GM18519 (cell line): Measurements from ENCODE around the gene NEK1.
"Not testable (repeated sequence)": the region's sequence is repeated elsewhere in the genome, so short reads cannot be mapped to it uniquely, and the experiment has no call there.

ENCODE experiments used
- ATAC-seq: cut with Tn5 transposase; IDR thresholded peaks from one replicate; pipeline ENCODE4 v1.9.1; 2021; ENCODE audit warnings: mild to moderate bottlenecking, moderate library complexity; ENCODE audit not compliant: unreplicated experiment, low FRiP score

NEK1 gene

DNA sequence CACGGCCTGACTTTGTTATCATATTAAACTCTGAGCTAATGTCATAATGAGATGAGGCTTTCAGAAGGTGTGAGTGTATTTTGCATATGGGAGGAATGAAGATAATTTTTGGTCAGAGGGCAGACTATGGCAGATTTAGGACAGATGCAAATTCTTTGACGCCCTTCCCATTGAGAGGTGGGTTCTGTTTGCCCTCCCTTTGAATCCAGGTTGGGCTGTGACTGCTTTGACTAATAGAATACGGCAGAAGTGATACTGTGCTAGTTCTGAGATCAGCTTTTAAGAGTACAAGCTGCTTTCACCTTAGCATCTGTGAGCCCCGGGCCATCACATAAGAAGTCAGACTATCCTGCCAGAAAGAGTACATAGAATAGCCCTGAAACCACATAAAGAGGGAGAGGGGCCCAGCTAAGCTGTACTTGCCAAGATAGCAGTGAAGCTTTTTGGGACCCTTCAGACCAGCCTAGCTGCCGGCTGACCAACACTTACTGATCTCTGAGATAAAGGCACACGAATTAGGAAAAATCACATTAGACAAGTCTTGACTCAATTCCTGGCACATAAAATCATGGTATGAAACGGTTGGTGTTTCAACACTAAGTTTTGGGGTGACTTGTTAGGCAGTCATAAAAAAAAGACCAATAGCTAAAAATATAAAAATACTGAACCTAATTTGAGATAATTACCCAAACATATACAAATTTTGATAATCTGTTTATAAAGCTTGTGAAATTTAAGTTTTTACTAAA, 174.9 kb downstream of the NEK1 start:
- ATAC-seq: peak; percentile 86

DNA sequence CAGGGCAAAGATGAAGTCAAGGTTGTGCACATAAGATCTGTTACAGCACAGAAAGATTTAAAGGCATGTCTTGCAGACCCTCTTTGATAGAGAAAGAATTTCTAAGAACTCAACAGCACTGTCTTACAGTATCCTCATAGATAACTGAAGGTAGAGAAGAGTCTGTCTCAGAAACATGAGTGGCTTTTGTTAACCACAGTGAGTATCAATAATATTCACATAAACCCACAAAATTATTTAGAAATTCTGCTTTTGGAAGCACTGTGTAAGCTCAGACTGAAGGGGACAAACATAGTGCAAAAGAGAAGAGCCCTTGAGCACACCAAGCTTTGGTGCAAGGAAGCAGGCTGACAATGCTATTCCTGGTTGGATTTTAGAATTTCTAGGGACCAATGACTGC, 175.6 kb downstream of the NEK1 start:
- ATAC-seq: no peak

DNA sequence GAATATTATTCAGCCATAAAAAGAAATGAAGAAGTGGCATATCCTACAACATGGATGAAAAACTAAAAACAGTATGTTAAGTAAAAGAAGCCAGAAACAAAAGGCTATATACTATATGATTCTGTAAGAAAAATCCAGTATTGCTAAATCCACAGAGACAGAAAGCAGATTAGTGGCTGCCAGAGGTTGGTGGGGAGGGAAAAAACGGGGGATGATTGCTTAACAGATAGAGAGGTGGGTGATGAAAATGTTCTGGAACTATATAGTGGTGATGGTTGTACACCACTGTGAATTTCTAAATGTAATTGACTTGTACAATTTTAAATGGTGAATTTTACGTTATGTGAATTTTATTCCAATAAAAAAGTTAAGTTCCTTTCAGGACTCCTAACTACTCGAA, 184.0 kb downstream of the NEK1 start:
- ATAC-seq: no peak

DNA sequence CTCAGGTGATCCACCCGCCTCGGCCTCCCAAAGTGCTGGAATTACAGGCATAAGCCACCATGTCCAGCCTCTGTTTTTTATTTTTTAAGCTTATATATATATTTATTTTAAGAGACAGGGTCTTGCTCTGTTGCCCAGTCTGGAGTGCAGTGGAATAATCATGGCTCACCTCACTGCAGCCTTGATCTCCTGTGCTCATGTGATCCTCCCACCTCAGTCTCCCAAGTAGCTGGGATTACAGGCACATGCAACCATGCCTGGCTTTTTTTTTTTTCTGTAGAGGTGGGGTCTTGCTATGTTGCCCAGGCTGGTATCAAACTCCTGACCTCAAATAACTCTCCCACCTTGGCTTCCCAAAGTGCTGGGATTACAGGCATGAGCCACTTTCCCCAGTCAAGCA, 184.7 kb downstream of the NEK1 start:
- not testable (repeated sequence) for ATAC-seq

DNA sequence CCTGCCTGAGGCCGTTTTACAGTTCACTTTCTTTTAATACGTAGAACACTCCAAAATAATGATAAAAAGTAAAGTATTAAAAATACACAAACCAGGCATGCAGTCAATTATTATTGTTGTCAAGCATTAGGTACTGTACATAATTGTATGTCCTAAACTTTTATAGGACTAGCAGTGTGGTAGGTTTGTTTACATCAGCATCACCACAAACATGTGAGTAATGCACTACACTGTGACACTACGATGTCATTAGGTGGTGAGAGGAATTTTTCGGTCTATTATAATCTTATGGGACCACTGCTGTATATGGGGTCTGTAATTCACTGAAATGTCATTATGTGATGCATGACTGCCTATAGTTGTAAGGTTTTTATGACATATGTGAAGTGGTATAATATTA, 192.1 kb downstream of the NEK1 start:
- ATAC-seq: no peak

DNA sequence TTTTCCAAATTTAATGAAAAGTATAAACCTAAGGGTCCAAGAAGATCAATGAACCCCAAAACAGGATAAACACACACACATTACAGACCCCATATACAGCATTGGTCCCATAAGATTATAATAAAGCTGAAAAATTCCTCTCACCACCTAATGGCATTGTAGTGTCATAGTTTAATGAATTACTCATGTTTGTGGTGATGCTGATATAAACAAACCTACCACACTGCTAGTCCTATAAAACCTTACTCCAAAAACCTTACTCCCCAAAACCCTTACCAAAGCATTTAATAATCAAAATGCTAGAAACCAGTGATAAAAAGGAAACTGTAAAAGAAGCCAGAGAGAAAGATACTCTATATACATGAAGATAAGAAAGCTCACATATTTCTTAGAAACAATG, 193.5 kb downstream of the NEK1 start:
- ATAC-seq: no peak

DNA sequence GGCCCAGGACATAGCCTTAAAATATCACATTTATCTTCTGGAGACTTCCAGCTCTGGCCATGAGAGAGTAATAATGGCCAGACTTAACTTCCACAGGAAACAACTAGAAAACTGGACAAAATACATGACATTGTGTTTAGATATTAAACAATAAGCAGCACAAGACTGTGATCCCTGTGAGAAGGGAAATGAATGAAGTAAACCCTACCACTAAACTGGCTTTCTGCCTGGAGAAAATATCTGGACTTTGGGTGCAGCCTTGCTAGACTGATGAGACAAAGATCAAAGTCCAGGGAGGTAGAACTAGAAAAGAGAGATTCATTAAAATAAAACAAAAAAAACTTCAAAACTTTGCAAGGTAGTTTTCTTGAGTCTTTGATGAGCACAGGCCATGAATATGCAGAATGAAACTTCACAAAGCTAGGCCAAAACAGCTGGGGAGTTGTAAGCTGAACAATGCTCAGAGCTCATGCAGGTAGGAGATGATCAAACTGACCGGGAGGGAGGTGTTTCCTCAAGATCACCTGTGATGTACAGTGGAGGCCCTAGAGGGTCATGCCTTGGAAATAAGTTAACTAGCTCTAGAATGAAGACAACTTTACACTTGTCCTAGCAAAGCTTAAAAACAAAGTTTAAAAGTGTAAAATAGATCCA, 194.6 kb downstream of the NEK1 start:
- ATAC-seq: no peak

DNA sequence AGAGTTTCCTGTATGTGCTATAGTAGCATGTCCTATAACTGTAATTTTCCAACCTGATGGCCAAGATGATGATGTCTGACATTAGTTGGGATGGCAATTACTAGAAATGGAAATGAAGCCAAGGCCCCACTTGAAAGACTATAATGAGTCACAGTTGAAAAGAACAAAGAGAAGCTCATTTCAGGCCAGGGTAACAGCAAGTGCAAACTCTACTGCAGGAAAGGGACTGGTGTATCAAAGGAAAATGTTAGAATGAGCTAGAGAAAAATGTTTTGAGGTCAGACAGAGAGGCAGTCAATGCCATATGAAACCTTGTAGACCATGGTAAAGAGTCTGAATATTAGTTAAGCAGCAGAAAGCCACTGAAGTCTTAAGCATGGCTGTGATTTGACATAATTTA, 195.4 kb downstream of the NEK1 start:
- ATAC-seq: peak; percentile 66

DNA sequence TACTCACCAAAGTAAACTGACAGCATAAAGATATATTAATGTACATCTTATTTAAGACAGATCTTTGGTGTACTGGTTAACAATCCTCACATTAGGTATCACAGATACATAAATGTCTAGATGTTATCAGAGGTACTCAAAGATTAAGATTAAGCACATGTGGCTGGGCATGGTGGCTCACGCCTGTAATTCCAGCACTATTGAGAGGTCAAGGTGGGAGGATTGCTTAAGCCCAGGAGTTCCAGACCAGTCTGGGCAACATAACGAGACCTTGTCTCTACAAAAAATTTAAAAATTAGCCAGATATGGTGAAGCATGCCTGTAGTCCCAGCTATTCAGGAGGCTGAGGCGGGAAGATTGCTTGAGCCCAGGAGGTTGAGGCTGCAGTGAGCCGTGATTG, 195.9 kb downstream of the NEK1 start:
- ATAC-seq: no peak

DNA sequence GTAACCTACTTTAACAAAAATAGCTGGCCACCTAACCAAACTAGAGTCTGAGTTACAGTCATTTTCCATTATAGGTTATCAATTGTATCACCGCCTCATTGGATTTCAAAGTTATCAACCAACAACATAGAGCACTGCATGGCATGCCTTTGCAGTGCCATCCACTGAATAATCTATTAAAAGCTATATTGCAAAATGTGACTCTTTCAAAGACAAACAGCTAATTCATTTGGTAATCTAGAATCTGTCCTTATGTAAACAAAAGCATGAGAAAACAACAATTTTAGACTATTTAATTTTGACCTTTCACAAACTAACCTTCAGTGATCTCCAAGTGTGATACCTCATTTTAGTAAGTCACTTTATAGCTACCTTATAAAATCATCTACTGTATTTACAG, 197.5 kb downstream of the NEK1 start:
- no peak for ATAC-seq

DNA sequence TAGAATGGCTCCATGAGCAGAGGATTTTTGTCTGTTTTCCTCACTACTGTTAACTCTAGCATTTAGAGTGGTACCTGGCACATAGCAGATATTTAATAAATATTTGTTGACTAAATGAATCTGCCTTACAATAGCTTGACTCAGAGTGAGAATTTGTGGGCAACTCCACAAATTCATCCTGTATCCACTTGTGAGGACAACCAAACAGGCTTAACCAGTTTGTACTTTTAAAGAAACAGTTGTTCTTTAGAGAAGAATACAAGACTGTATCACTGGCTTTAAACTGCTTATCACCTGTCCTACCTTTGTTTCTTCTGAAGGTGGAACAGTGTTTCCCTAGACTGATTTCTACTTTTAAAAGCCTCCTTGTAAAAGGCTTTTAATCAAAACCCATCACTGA, 200.3 kb downstream of the NEK1 start:
- no peak for ATAC-seq

DNA sequence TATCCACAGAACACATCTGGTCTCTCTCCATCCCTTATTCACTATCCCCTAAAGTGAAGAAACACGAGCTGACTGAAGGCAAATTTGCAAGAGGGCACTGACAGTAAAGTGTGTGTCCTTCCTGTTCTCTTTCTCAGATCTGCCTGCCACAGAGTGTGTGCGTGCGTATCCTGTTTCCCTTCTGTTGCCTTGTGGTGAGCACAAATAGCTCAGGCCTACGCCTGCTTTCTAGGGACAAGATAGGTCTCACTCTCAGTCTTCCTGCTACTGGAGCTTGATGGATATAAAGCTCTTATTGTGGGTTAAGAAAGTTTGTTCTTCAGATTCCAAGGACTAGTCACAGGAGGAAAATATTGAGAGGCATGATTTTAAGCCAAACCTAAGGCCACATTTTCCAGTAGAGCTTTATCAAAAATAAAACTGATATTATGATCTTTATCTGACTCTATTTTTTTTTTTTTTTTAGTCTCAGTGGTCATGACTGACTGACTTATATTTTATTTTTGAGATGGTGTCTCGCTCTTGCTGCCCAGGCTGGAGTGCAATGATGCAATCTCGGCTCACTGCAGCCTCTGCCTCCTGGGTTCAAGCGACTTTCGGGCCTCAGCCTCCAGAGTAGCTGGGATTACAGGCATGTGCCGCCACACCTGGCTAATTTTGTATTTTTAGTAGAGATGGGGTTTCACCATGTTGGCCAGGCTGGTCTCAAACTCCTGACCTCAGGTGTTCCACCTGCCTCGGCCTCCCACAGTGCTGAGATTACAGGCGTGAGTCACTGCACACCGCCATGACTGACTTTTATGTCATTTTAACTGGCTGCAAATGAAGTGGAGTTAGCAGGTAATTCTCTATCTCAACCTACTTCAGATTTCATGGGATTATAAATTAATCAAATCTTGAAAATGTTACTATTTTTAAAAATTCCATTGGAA, 201.3 kb downstream of the NEK1 start:
- ATAC-seq: peak; percentile 99

DNA sequence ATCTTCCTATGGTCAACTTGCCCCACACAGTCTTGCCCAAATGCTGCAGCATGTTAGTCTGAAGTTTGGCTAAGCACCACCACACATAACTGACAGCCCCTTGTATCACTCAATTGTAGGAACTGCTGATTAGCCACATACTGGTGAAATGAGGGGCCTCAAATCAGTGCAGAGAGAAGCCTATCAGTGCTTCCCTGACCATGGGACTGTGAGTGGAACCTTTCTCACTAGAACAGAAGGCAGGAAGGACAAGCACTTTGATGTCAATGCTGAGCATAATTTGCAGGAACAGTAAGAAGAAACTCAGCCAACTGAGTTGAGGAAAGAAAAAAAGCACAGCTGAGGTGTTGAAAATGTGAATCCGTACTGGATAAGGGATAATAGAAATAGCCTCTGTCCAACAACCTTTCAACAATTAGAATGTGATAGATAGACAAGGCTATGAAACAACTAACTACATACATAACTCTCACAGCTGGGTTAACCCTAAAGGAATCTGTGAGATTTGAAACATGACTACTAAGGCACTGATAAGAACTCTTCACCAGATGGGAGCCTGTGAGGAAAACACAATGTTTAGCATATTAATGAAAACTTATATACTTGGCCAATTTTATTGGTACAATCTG, 205.1 kb downstream of the NEK1 start:
- ATAC-seq: no peak

DNA sequence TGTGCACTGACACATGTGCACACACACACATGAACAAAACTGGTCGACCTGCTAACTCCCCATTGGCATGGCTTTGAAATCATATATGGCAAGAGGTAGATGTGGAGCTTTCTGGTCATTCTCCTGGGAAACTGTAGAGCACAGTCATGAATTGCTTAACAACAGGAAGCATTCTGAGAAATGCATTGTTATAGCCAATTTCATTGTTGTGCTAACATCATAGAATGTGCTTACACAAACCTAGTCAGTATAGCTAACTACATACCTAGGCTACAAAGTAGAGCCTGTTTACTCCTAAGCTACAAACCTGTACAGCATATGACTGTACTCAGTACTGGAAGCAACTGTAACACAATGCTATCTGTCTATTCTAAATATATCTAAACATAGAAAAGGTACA, 207.4 kb downstream of the NEK1 start:
- ATAC-seq: no peak

DNA sequence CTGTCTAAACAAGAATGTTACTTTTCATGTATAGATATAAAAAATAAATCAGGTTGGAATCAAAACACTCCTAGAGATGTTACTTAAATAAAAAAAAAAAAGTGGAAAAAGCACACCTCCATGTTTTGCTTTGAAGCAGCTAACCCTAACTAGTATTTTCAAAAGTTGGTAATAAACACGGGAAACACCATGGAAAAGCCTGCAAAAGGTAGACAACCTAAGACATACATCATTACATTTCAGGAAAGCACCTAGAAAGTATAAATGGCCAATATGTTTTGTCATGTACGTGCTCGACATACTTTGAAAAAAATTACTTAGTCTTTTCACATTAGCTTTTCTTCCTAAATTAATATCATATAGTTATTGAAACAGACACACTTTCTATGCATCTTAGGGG, 211.6 kb downstream of the NEK1 start:
- no peak for ATAC-seq

DNA sequence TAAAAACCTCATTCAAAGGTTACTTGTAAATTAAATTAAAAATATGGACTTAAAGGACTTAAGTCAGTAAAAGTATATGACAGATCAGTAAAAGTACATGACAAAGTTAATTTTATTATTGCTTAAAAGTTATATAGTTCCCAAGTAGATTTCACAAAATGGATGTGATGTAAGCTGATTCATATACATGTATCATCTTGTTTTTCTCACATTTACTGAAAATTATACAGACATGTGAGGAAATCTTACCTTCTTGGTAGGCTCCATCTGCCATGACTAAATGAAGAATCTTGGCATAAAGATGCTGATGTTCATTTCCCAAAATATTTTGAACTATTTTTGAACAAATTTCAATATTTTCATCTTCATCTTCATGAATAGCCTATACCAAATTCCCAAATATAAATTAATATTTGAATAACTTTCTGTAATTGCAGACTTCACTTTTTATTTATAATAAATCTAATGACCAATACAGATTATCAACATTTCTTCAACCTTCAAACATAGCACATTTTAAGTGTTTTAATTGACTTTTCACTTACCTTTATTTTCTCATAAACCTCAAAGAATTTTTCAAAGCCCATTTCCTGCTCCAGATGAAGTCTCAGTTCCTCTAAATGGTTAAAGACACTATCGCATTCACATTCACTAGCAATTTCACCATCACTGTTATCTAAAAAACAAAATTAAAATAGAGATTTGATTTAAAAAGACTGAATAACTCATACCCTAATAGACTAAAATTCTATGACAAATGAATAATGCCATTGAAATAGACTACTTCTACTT, 212.2 kb downstream of the NEK1 start:
- peak; percentile 49 for ATAC-seq

DNA sequence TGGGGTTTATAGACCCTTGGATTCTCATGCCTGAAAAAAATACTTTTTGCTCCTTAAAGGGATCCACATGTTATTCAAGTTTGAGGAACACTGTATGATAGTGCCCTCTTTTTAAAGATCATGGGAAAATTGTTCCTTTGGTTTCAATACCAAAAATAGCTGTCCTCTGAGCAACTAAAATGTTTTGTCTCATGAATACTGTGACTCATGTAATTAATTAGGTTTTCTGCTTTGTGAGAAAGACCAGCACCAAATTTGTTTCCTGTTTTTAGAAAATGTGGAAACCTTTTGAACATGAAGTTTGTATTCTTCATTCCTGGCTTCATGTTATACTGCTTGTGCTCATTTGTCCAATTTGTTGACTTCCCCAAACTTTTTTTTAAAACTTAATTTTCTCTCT, 214.1 kb downstream of the NEK1 start:
- ATAC-seq: no peak

DNA sequence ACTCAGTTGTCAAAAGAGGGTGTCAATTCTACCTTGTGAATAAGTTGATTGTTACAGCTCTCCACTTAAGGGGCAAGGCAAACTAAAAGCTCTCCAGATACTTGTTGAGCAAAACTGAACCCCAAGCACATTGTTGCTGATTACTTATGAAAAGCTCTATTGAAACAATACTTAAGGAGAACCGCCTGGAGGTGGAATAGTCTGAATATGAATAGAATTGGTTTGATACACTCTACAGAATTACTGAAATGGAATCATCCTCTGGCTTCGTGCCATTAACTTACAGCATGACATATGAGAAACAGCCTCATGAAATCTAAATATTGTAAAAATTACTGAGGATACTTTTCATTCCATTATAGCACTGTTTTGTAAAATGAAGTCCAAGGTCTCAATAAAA, 214.6 kb downstream of the NEK1 start:
- ATAC-seq: no peak

DNA sequence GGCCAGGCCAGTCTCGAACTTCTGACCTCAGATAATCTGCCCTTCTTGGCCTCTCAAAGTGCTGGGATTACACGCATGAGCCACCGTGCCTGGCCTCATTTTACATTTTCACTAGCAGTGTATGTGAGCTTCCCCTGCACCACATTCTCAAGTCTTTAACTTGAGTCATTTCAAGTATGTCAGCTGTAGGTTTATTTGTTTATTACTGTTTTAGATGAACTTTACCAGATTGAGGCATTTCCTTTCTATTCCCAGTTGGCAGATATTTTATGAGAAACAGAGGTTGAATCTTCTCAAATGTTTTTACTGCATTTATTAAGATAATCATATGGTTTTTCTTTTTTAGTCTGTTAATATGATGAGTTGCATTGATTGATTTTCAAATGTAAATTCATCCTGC, 227.0 kb downstream of the NEK1 start:
- no peak for ATAC-seq

DNA sequence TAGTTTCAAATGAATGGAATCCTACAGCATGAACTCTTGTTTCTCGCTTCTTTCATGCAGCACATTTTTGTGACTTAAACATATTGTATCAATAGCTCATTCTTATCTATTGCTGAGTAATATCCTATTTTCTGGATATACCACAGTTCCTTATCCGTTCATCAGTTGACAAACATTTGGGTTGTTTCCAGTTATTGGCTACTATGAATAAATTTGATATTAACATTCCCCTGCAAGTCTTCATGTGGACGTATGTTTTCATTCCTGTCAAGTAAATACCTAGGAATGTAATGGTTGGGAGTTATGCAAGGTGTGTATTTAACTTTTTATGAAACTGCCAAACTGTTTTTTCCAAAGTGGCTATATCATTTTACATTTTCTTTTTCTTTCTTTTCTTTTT, 227.6 kb downstream of the NEK1 start:
- no peak for ATAC-seq
